ENCODE measurements around the gene HLTF. TPM values are rescaled to one million over a fixed set of nuclear protein-coding genes. Genes with fewer than 3 reads are reported as not detected.

Gene HLTF
- total and polyA plus RNA-seq, 2 donors (not counting 1 experiment from before 2014, with no cell fraction given), result 22.1 to 67.2 TPM

DNA sequence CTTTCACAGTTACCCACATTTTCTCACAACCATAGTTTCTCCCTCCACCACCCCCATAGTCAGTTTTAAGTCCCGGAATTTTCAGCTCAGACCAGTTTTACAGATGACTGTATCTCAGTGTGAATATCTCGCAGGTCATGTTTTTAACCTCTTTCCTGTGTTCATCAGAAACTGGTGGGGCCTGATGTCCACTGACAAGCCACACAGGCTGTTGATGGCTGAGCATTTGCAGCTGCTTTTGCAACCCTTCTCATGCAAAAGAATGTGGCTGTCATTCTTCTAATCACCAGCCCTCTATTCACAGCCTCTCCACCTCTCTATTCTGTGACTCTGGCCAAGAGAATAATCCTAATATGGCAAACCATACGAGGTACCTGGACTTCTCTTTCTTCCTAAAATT lies 86.5 kb downstream of the HLTF start:
- H3K27ac ChIP-seq (ENCODE audit: insufficient read depth, low read length), result peak overlapping the region; percentile 64
- no peaks in the 10 kb centered on the region for H4K20me1 ChIP-seq (ENCODE audit: control insufficient read depth, extremely low read depth, insufficient read depth, low read length)
- H3K27me3 ChIP-seq (ENCODE audit: control insufficient read depth, insufficient read depth, low read length), result no peaks in the 10 kb centered on the region
- peaks cover 10% of the 10 kb centered on the region for H3K36me3 ChIP-seq (ENCODE audit: control insufficient read depth, insufficient read depth, low read length)
- peaks cover 17% of the 10 kb centered on the region for H3K4me1 ChIP-seq (ENCODE audit: control insufficient read depth, extremely low read depth, insufficient read depth, low read length)
- H2AFZ ChIP-seq (ENCODE audit: low read length), result no peak overlapping the region
- H3K4me2 ChIP-seq (ENCODE audit: extremely low read depth, insufficient read depth, low read length), result no peak overlapping the region
- peak; percentile 27 to 49 for DNase-seq (ENCODE audit: low read depth in 2 of 2)
- no peak overlapping the region for H3K9ac ChIP-seq (ENCODE audit: insufficient read depth, low read length)
- H3K4me3 ChIP-seq (replicated peaks in 1 of 4; ENCODE audit: control extremely low read depth in 1 of 4, insufficient read depth in 1 of 4, low read depth in 3 of 4, low read length in 4 of 4), result no peak overlapping the region
- no peaks in the 10 kb centered on the region for H3K79me2 ChIP-seq (ENCODE audit: control insufficient read depth, insufficient read depth, low read length)
- H3K9me3 ChIP-seq (ENCODE audit: control insufficient read depth, insufficient read depth, low read depth, low read length), result no peaks in the 10 kb centered on the region
- TF ChIP-seq EZH2 (IDR thresholded peaks at IDR 0.05; ENCODE audit: low read length, missing control alignments), result no peak
- TF ChIP-seq, protein P1, sequence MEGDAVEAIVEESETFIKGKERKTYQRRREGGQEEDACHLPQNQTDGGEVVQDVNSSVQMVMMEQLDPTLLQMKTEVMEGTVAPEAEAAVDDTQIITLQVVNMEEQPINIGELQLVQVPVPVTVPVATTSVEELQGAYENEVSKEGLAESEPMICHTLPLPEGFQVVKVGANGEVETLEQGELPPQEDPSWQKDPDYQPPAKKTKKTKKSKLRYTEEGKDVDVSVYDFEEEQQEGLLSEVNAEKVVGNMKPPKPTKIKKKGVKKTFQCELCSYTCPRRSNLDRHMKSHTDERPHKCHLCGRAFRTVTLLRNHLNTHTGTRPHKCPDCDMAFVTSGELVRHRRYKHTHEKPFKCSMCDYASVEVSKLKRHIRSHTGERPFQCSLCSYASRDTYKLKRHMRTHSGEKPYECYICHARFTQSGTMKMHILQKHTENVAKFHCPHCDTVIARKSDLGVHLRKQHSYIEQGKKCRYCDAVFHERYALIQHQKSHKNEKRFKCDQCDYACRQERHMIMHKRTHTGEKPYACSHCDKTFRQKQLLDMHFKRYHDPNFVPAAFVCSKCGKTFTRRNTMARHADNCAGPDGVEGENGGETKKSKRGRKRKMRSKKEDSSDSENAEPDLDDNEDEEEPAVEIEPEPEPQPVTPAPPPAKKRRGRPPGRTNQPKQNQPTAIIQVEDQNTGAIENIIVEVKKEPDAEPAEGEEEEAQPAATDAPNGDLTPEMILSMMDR (conservative IDR thresholded peaks at IDR 0.05 in 1 of 2, IDR thresholded peaks at IDR 0.05 in 1 of 2; ENCODE audit: low read depth in 1 of 2, low read length in 2 of 2), result no peak

DNA sequence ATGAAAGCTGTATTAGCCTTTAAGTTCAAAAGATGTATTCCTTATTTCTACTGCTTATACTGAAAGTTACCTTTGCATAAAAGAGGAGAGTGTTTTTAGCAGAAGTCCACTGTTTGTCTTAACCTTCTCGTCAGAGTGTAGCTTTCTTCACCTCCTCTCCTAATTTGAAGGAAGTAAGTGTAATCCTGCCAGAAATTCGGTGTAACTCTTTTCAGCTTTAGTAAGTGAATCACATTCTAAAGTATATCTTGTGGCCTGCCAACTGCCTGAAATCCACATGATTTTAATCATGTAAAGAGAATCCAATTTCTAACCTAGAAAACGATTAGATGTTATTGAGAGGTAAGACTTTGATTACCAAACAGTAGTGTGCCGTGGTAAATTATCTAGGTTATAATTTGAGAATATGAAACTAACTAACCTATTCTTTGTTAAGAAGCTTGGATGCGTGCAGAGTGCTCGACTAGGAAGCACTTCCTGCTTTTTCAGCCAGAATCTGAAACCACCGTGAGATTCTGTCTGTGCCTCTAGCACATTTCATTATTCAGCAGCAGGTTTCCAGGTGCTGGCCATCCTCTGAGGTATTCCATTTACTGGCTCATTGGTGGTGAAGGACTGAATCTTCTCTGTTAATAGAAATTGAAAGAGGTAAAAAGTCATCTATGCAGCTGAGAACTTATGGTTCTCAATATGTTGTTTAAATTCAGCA lies 87.5 kb downstream of the HLTF start:
- Histone ChIP-seq H3K36me3 (ENCODE audit: control insufficient read depth, insufficient read depth, low read length) (peaks cover 10% of the 10 kb centered on the region), H4K20me1 (ENCODE audit: control insufficient read depth, extremely low read depth, insufficient read depth, low read length) (no peaks in the 10 kb centered on the region), H3K4me3 (replicated peaks in 1 of 4; ENCODE audit: control extremely low read depth in 1 of 4, insufficient read depth in 1 of 4, low read depth in 3 of 4, low read length in 4 of 4) (no peak overlapping the region), H3K79me2 (ENCODE audit: control insufficient read depth, insufficient read depth, low read length) (peaks cover 6% of the 10 kb centered on the region), H3K4me1 (ENCODE audit: control insufficient read depth, extremely low read depth, insufficient read depth, low read length) (peaks cover 12% of the 10 kb centered on the region), H3K4me2 (ENCODE audit: extremely low read depth, insufficient read depth, low read length) (peak overlapping the region; percentile 27), H3K27ac (ENCODE audit: insufficient read depth, low read length) (peak overlapping the region; percentile 64), H2AFZ (ENCODE audit: low read length) (no peak overlapping the region), H3K9ac (ENCODE audit: insufficient read depth, low read length) (no peak overlapping the region), H3K27me3 (ENCODE audit: control insufficient read depth, insufficient read depth, low read length) (no peaks in the 10 kb centered on the region), H3K9me3 (ENCODE audit: control insufficient read depth, insufficient read depth, low read depth, low read length) (no peaks in the 10 kb centered on the region)
- TF ChIP-seq, protein P1 (conservative IDR thresholded peaks at IDR 0.05 in 1 of 2, IDR thresholded peaks at IDR 0.05 in 1 of 2; ENCODE audit: low read depth in 1 of 2, low read length in 2 of 2), result no peak
- TF ChIP-seq EZH2 (IDR thresholded peaks at IDR 0.05; ENCODE audit: low read length, missing control alignments), result no peak
- peak in 1 of 2 donors; percentile 26 for DNase-seq (ENCODE audit: low read depth in 2 of 2)

DNA sequence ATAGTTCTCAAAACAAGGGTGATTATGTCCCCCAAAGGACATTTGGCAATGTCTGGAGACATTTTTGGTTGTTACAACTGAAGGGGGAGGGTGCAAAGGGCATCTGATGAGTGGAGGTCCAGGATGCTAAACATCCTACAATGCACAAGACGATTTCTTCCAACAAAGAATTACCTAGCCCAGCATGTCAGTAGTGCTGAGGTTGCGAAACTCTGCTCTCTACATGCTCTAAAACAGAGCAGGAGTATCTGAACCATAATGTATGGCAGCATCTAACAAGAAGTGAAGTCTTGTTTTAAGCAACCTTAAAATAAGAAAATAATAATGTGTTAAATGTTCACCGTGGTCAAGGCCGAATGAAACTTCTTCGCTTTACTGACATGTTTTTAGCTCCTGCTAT lies 88.0 kb downstream of the HLTF start:
- Histone ChIP-seq H3K4me2 (ENCODE audit: extremely low read depth, insufficient read depth, low read length) (no peak overlapping the region), H3K36me3 (ENCODE audit: control insufficient read depth, insufficient read depth, low read length) (peaks cover 10% of the 10 kb centered on the region), H3K4me1 (ENCODE audit: control insufficient read depth, extremely low read depth, insufficient read depth, low read length) (peaks cover 12% of the 10 kb centered on the region), H2AFZ (ENCODE audit: low read length) (no peak overlapping the region), H3K27ac (ENCODE audit: insufficient read depth, low read length) (no peak overlapping the region), H3K4me3 (replicated peaks in 1 of 4; ENCODE audit: control extremely low read depth in 1 of 4, insufficient read depth in 1 of 4, low read depth in 3 of 4, low read length in 4 of 4) (no peak overlapping the region), H3K79me2 (ENCODE audit: control insufficient read depth, insufficient read depth, low read length) (peaks cover 12% of the 10 kb centered on the region), H3K9me3 (ENCODE audit: control insufficient read depth, insufficient read depth, low read depth, low read length) (no peaks in the 10 kb centered on the region), H4K20me1 (ENCODE audit: control insufficient read depth, extremely low read depth, insufficient read depth, low read length) (no peaks in the 10 kb centered on the region), H3K9ac (ENCODE audit: insufficient read depth, low read length) (no peak overlapping the region), H3K27me3 (ENCODE audit: control insufficient read depth, insufficient read depth, low read length) (no peaks in the 10 kb centered on the region)
- DNase-seq (ENCODE audit: low read depth in 2 of 2), result peak in 1 of 2 donors; percentile 42
- TF ChIP-seq, protein P1 (conservative IDR thresholded peaks at IDR 0.05 in 1 of 2, IDR thresholded peaks at IDR 0.05 in 1 of 2; ENCODE audit: low read depth in 1 of 2, low read length in 2 of 2), result no peak
- no peak for TF ChIP-seq EZH2 (IDR thresholded peaks at IDR 0.05; ENCODE audit: low read length, missing control alignments)
